ENCODE measurements around the gene SNX9.
"Not testable (repeated sequence)": the region's sequence is repeated elsewhere in the genome, so short reads cannot be mapped to it uniquely, and the experiment has no call there.

The SNX9 gene

DNA sequence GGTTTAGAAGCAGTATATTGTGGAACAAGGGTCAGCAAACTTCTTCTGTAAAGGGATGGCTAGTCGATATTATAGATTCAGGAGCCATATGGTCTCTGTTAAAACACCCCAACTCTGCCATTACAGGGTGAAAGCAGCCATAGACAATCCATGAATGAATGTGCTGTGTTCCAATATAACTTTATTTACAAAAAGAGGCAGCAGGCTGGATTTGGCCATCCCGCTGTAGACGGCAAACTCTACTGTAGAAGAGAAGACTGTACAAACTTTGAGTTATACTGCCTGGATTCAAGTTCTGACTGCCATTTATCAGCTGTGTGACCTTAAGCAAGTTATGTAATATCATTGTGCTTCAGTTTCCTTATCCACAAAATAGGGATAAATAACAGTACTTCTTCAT is 33.7 kb upstream of the SNX9 start:
- H3K36me3 ChIP-seq (ENCODE audit: control insufficient read depth in 1 of 2, insufficient read depth in 2 of 2, low read length in 2 of 2) = no peaks in the 10 kb centered on the region
- H3K27ac ChIP-seq (ENCODE audit: low read length) = no peak overlapping the region
- no peaks in the 10 kb centered on the region for H3K27me3 ChIP-seq (ENCODE audit: low read depth, low read length)
- H3K4me3 ChIP-seq (ENCODE audit: low read depth in 1 of 2, low read length in 2 of 2) = no peak overlapping the region
- H3K9me3 ChIP-seq (ENCODE audit: control insufficient read depth in 1 of 2, low read length in 2 of 2) = no peaks in the 10 kb centered on the region
- H3K4me1 ChIP-seq (ENCODE audit: control insufficient read depth in 1 of 2, insufficient read depth in 2 of 2, low read length in 2 of 2) = no peaks in the 10 kb centered on the region

DNA sequence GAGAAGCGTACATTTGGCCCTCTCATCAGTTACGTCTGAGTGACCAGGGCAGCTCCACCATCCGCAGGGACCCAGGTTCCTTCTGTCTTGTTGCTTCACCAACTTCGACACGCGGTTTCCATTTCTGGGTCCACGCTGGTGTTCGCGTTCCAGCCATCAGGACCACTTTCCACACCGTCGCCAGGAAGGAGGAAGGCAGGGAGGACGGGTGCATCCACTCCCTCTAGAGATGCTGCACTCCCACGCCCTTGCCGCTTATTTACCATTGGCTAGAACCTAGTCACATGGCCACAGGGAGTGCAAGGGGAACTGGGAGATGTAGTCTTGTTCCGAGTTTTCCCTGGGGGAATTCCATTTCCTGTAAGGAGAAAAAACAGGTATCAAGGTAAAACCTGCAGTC is 33.2 kb upstream of the SNX9 start:
- Histone ChIP-seq H3K36me3 (ENCODE audit: control insufficient read depth in 1 of 2, insufficient read depth in 2 of 2, low read length in 2 of 2) (no peaks in the 10 kb centered on the region), H3K27ac (ENCODE audit: low read length) (no peak overlapping the region), H3K27me3 (ENCODE audit: low read depth, low read length) (no peaks in the 10 kb centered on the region), H3K9me3 (ENCODE audit: control insufficient read depth in 1 of 2, low read length in 2 of 2) (no peaks in the 10 kb centered on the region), H3K4me1 (ENCODE audit: control insufficient read depth in 1 of 2, insufficient read depth in 2 of 2, low read length in 2 of 2) (no peaks in the 10 kb centered on the region), H3K4me3 (ENCODE audit: low read depth in 1 of 2, low read length in 2 of 2) (no peak overlapping the region)

DNA sequence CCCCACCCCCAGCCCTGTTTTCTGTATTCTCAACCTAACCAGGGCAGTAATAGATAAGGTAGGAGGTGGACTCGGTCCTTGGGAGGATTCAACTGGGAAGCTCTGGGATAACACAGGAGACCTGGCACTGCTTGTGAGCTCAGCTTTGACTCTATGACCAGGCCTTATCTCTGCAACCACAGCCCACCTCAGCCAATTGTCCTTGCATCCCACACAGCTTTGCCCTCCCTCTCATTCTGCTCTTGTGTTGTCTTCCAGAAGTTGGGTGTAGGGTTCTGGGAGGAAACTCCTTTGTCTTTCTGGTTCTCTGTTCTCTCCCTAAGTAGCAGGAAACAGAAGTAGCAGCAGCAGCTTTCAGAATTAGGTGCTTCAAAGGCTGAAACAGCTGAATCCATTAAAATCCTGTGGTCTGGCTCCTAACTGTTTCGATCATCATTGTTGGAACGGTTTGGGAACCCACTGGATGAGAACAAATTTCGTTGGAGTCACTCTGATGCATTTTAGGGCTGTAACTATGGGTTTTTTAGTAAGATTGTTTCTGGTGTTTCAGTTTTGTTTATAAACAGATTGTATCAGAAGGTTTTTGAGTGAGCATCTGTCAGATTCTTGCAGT is 32.4 kb upstream of the SNX9 start:
- Histone ChIP-seq H3K36me3 (ENCODE audit: control insufficient read depth in 1 of 2, insufficient read depth in 2 of 2, low read length in 2 of 2) (no peaks in the 10 kb centered on the region), H3K27ac (ENCODE audit: low read length) (no peak overlapping the region), H3K27me3 (ENCODE audit: low read depth, low read length) (no peaks in the 10 kb centered on the region), H3K4me1 (ENCODE audit: control insufficient read depth in 1 of 2, insufficient read depth in 2 of 2, low read length in 2 of 2) (no peaks in the 10 kb centered on the region), H3K4me3 (ENCODE audit: low read depth in 1 of 2, low read length in 2 of 2) (no peak overlapping the region), H3K9me3 (ENCODE audit: control insufficient read depth in 1 of 2, low read length in 2 of 2) (no peaks in the 10 kb centered on the region)

DNA sequence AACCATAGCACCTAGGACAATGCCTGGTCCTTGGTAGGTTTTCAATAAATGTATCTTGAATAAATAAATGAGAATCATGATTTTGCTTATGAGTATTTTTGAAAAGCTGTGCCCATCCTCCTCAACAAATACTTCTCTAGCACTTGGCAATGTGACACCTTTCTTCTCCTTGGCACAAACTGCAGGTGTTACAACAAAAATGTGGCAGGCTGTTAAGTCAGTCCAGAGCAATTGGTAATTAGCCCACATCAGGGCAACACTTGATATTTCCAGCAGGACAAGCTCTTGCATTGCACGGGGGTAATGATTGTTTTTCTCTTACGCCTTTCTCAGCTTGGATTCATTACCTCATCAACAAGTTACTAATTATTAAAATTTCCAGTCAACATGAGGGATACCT is 31.6 kb upstream of the SNX9 start:
- no peak overlapping the region for H3K27ac ChIP-seq (ENCODE audit: low read length)
- no peaks in the 10 kb centered on the region for H3K9me3 ChIP-seq (ENCODE audit: control insufficient read depth in 1 of 2, low read length in 2 of 2)
- no peaks in the 10 kb centered on the region for H3K36me3 ChIP-seq (ENCODE audit: control insufficient read depth in 1 of 2, insufficient read depth in 2 of 2, low read length in 2 of 2)
- H3K27me3 ChIP-seq (ENCODE audit: low read depth, low read length) = no peaks in the 10 kb centered on the region
- no peak overlapping the region for H3K4me3 ChIP-seq (ENCODE audit: low read depth in 1 of 2, low read length in 2 of 2)
- no peaks in the 10 kb centered on the region for H3K4me1 ChIP-seq (ENCODE audit: control insufficient read depth in 1 of 2, insufficient read depth in 2 of 2, low read length in 2 of 2)

DNA sequence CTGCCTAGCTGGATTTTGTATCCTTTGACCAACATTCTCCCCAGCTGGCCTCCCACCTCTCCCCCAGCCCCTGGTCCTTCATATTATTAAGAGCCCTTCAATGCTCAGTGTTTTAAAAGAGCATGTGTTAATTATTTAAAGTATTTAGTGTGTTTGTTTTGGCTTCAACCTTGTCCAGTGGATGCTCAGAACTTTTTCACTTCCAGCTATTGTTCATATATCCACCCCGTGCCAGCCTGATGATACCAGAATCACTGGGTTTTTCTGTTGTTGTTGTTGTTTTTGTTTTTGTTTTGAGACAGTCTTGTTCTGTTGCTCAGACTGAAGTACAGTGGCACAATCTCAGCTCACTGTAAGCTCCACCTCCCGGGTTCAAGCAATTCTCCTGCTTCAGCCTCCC is 30.4 kb upstream of the SNX9 start:
- Histone ChIP-seq H3K9me3 (ENCODE audit: control insufficient read depth in 1 of 2, low read length in 2 of 2) (no peaks in the 10 kb centered on the region), H3K4me3 (ENCODE audit: low read depth in 1 of 2, low read length in 2 of 2) (no peak overlapping the region), H3K27me3 (ENCODE audit: low read depth, low read length) (no peaks in the 10 kb centered on the region), H3K4me1 (ENCODE audit: control insufficient read depth in 1 of 2, insufficient read depth in 2 of 2, low read length in 2 of 2) (no peaks in the 10 kb centered on the region), H3K36me3 (ENCODE audit: control insufficient read depth in 1 of 2, insufficient read depth in 2 of 2, low read length in 2 of 2) (no peaks in the 10 kb centered on the region), H3K27ac (ENCODE audit: low read length) (no peak overlapping the region)

DNA sequence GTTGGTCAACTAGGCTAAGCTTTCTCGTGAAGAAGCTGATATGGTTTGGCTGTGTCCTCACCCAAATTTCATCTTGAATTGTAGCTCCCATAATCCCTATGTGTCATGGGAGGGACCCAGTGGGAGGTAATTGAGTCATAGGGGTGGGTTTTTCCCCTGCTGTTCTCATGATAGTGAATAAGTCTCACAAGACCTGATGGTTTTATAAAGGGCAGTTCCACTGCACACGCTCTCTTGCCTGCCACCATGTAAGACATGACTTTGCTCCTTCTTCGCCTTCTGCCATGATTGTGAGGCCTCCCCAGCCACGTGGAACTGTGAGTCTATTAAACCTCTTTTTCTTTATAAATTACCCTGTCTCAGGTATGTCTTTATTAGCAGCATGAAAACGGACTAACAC is 29.0 kb upstream of the SNX9 start:
- H3K27ac ChIP-seq (ENCODE audit: low read length); H3K36me3 ChIP-seq (ENCODE audit: control insufficient read depth in 1 of 2, insufficient read depth in 2 of 2, low read length in 2 of 2); H3K4me3 ChIP-seq (ENCODE audit: low read depth in 1 of 2, low read length in 2 of 2); H3K27me3 ChIP-seq (ENCODE audit: low read depth, low read length); H3K4me1 ChIP-seq (ENCODE audit: control insufficient read depth in 1 of 2, insufficient read depth in 2 of 2, low read length in 2 of 2); H3K9me3 ChIP-seq (ENCODE audit: control insufficient read depth in 1 of 2, low read length in 2 of 2): not testable (repeated sequence)

DNA sequence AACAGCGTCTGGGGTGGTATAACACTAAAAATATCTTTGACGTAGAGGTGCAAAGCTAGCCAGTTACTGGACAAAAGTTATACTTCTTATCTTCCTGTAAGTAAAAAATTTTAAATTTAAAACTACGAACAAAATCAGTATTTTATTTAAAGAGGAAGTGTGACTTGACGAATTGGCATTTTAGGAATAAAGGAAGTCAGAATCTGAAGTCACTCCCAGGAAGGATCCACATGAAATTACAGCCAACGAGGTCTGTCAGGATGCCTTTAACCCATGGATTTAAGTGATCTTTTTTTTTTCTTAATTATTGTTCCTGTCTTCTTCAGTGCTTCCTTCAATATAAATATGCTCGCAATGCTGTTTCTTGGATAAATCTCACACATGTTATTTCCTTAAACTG is 27.2 kb upstream of the SNX9 start:
- Histone ChIP-seq H3K27me3 (ENCODE audit: low read depth, low read length) (no peaks in the 10 kb centered on the region), H3K27ac (ENCODE audit: low read length) (no peak overlapping the region), H3K4me3 (ENCODE audit: low read depth in 1 of 2, low read length in 2 of 2) (no peak overlapping the region), H3K9me3 (ENCODE audit: control insufficient read depth in 1 of 2, low read length in 2 of 2) (no peaks in the 10 kb centered on the region), H3K36me3 (ENCODE audit: control insufficient read depth in 1 of 2, insufficient read depth in 2 of 2, low read length in 2 of 2) (no peaks in the 10 kb centered on the region), H3K4me1 (ENCODE audit: control insufficient read depth in 1 of 2, insufficient read depth in 2 of 2, low read length in 2 of 2) (no peaks in the 10 kb centered on the region)

DNA sequence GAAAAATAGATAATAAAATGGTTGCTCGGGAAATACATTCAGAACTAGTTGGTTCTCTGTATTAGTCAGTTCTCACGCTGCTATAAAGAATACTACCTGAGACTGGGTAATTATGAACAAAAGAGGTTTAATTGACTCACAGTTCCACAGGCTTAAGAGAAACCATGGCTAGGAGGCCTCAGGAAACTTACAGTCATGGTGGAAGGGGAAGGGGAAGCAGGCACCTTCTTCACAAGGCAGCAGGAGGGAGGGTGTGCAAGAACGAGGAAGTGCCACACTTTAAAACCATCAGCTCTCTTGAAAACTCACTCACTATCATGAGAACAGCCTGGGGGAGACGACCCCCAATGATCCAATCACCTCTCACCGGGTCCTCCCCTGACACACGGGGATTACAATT is 24.2 kb upstream of the SNX9 start:
- no peak overlapping the region for H3K27ac ChIP-seq (ENCODE audit: low read length)
- H3K36me3 ChIP-seq (ENCODE audit: control insufficient read depth in 1 of 2, insufficient read depth in 2 of 2, low read length in 2 of 2) = no peaks in the 10 kb centered on the region
- H3K4me3 ChIP-seq (ENCODE audit: low read depth in 1 of 2, low read length in 2 of 2) = no peak overlapping the region
- H3K9me3 ChIP-seq (ENCODE audit: control insufficient read depth in 1 of 2, low read length in 2 of 2) = no peaks in the 10 kb centered on the region
- no peaks in the 10 kb centered on the region for H3K4me1 ChIP-seq (ENCODE audit: control insufficient read depth in 1 of 2, insufficient read depth in 2 of 2, low read length in 2 of 2)
- no peaks in the 10 kb centered on the region for H3K27me3 ChIP-seq (ENCODE audit: low read depth, low read length)

DNA sequence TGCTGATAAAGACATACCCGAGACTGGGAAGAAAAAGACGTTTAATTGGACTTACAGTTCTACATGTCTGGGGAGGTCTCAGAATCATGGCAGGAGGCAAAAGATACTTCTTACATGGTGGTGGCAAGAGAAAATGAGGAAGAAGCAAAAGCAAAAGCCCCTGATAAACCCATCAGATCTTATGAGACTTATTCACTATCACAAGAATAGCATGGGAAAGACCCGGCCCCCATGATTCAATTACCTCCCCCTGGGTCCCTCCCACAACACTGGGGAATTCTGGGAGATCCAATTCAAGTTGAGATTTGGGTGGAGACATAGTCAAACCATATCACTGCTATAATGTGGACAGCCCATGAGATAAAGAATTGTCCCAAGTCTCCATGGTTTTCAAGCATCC is 23.5 kb upstream of the SNX9 start:
- H3K4me1 ChIP-seq (ENCODE audit: control insufficient read depth in 1 of 2, insufficient read depth in 2 of 2, low read length in 2 of 2); H3K27ac ChIP-seq (ENCODE audit: low read length); H3K9me3 ChIP-seq (ENCODE audit: control insufficient read depth in 1 of 2, low read length in 2 of 2); H3K36me3 ChIP-seq (ENCODE audit: control insufficient read depth in 1 of 2, insufficient read depth in 2 of 2, low read length in 2 of 2); H3K4me3 ChIP-seq (ENCODE audit: low read depth in 1 of 2, low read length in 2 of 2); H3K27me3 ChIP-seq (ENCODE audit: low read depth, low read length): not testable (repeated sequence)

DNA sequence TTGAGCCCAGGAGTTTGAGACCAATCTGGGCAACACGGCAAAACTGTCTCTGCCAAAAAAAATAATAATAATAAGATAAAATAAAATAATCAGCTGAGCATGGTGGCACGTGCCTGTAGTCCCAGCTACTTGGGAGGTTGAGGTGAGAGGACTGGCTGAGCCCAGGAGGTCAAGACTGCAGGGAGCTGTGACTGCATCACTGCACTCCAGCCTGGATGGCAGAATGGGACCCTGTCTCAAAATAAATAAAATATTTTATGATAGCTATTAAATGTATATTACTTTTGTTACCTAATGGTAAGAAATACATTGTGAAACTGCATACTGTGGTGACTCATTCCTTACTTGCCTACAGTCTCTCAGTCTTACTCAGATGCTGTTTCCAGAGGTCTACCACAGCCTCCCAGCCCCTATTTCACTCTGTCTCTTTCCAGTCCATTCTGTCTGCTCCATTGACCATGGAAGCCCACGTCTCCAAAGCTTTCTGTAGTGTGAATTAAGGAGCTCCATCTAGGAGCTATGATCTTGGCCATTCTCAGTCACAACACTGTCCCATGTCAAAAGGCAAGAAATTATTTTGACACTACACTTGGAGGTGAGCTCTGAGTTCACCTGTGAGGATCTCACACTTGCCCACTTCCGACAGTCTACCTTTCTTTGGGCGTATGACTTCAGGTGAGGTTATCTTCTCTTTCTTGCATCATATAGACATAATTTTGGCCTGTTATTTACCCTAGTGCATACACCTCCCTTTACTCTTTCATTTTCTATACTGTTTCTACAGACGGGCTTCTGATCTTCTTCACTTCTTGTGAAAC is 22.4 kb upstream of the SNX9 start:
- Histone ChIP-seq H3K9me3 (ENCODE audit: control insufficient read depth in 1 of 2, low read length in 2 of 2) (no peaks in the 10 kb centered on the region), H3K4me1 (ENCODE audit: control insufficient read depth in 1 of 2, insufficient read depth in 2 of 2, low read length in 2 of 2) (no peaks in the 10 kb centered on the region), H3K27ac (ENCODE audit: low read length) (no peak overlapping the region), H3K27me3 (ENCODE audit: low read depth, low read length) (no peaks in the 10 kb centered on the region), H3K4me3 (ENCODE audit: low read depth in 1 of 2, low read length in 2 of 2) (no peak overlapping the region), H3K36me3 (ENCODE audit: control insufficient read depth in 1 of 2, insufficient read depth in 2 of 2, low read length in 2 of 2) (no peaks in the 10 kb centered on the region)

DNA sequence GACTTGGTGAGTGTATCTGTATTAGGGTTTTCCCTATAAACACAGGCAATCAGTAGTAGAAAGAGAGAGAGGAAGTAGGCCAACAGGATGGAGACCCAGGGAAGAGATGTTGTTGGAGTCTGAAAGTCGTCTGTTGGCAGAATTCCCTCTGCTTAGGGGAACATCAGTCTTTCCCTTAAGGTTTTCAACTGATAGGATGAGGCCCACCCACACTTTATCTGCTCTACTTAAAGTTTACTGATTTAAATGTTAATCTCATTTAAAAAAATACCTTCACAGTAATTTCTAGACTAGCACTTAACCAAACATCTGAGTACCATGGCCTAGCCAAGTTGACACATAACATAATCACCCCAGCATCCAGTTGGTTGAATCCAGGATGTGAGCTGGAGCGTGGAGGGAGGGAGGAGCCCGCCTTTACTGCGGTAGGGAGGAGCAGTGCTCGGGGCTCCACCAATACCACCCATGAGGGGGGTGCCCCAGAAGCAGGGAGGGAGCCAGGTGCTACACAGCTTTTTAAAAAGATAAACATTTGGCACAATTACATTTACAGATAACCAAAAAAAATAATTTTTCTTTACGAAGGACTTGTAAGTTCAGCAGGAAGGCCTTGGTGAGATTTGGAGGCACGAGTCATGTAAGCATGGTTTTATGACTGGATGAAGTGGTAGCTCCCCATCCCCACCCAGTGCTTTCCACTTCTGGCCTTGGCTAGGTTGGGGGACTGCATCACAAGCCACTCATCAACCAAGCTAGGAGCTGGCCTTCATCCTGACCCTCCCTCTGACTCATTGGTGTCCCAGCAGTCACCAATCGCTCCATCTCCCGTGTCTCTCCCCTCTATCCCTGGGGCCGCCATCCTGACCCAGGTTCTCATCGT is 18.4 kb upstream of the SNX9 start:
- Histone ChIP-seq H3K9me3 (ENCODE audit: control insufficient read depth in 1 of 2, low read length in 2 of 2) (peaks cover 0 to 4% of the 10 kb centered on the region in 2 donors), H3K4me1 (ENCODE audit: control insufficient read depth in 1 of 2, insufficient read depth in 2 of 2, low read length in 2 of 2) (no peaks in the 10 kb centered on the region), H3K36me3 (ENCODE audit: control insufficient read depth in 1 of 2, insufficient read depth in 2 of 2, low read length in 2 of 2) (no peaks in the 10 kb centered on the region), H3K27ac (ENCODE audit: low read length) (no peak overlapping the region), H3K4me3 (ENCODE audit: low read depth in 1 of 2, low read length in 2 of 2) (no peak overlapping the region), H3K27me3 (ENCODE audit: low read depth, low read length) (no peaks in the 10 kb centered on the region)
